Adipose tissue (tissue), 3 donors: ENCODE data around the gene PDE7B. TPM values are rescaled to one million over a fixed set of nuclear protein-coding genes. Genes with fewer than 3 reads are reported as not detected.

Experiments
- H3K27ac ChIP-seq: one replicate; pipeline ENCODE4 v1.5.1; 2013; ENCODE audit warnings: low read depth, low read length
- WGBS, 3 donors: extraction: QIAGEN DNeasy Blood & Tissue Kit; methylation state at CpG; one replicate each; pipeline ENCODE4 v1.1.7; 2013; 5-methylcytosine and 5-hydroxymethylcytosine counted together
- polyA plus RNA-seq, 3 donors: library from polyadenylated mRNA; stranded (reverse); fragments of 200-250 nt; gene quantifications; one replicate each; pipeline ENCODE4 v1.2.3, GENCODE V29; 2013
- donor health status: healthy with polysubstance abuse.
- donor health status: Bipolar disorder and iron deficiency.
- donor health status: healthy.

PDE7B gene
- polyA plus RNA-seq, result 1 to 10 TPM in 2 of 3 donors, under 1 TPM in 1; 0.38 to 2.6 (median 1.9) TPM

- WGBS, 3 donors, result 3 to 8% (median 4%) methylated on average over 12 of the region's 12 CpGs
- no peak within 1 kb of the TSS for H3K27ac ChIP-seq
Observed at GRCh38 chr6:135851442-135852271, at the start of gene PDE7B. PDE7B (plus strand) TSS chr6:135851701.

DNA sequence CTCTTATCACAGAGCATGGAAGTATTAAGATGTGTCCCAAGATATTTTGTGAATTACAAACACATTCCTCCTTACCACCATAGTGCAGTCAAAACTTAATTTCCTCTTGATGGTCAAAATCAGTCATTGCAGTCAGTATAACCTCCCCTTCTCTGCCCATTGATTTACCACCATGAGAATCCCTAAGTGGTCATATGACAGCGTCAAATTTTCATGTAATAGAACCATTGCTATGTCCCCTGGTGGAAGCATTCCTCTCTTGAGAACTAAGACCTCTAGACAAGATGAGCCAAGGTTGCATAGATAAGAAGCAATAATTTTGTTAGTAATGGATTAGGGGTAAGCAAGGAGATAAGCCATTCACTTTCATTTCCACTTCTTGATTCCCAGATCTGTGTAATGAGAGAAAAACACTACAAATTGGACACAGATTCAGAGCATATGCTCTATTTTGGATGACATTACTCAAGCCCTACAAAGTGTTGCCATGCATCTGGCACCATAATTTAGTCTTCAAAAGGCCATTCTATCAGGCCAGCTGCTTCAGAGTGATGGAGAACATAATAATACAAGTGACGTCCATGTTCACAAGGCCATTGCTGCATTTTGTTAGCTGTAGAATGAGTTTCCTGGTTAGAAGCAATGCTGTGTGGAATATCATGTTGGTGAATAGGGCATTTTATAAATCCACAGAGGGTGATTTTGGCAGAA is 49.6 kb upstream of the PDE7B start:
- WGBS, 3 donors, result 93 to 95% (median 93%) methylated on average over 2 of the region's 2 CpGs
- H3K27ac ChIP-seq, result no peak overlapping the region

DNA sequence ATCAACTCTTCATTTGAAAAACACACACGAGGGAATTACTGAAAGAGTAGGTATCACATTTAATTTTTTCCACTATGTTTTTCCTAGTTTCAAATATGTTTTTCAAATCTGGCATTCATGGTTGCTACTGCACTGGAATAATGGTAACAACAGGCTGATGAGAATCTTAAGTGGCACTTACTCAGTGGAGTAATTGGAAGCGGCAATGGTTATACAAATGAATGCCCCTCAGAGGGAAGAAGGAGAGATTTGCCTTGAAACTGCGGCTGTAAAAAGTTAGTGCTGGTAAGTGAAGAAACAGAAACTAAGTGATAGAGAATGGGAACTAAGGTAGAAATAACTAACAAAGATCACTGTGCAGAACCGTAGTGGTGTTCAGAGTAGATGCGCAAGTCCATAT is 41.0 kb upstream of the PDE7B start:
- WGBS, 3 donors, result 81 to 85% (median 84%) methylated on average over 5 of the region's 5 CpGs
- no peak overlapping the region for H3K27ac ChIP-seq

- WGBS, 3 donors, result 73 to 93% (median 79%) methylated on average over 2 of the region's 2 CpGs
- no peak overlapping the region for H3K27ac ChIP-seq
Observed at GRCh38 chr6:135811170-135811569, 40.3 kb upstream of the PDE7B start.

- no peak overlapping the region for H3K27ac ChIP-seq
- WGBS, 3 donors, result 68 to 84% (median 68%) methylated on average over 8 of the region's 8 CpGs
Observed at GRCh38 chr6:135811644-135812526, 39.6 kb upstream of the PDE7B start.

DNA sequence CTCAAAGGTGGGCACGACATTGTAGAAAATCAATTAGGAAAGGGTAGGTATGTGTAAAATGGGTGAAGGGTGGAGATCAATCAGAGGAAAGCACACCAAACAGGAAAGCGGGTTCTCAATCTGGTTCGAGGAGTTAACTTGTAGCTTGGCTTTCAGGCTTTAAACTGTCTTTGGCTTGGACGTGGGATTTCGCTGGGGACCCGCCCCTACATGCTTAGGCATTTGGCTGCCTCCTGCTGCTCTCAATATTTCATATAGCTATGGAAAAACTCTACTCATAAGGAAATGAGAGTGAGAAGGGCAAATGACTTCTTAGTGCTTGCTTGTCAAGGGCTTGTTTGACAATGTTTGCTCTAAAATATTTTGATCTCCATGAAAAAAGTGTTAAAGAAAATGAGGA is 38.1 kb upstream of the PDE7B start:
- 68 to 79% (median 72%) methylated on average over 6 of the region's 6 CpGs for WGBS, 3 donors
- H3K27ac ChIP-seq, result no peak overlapping the region

DNA sequence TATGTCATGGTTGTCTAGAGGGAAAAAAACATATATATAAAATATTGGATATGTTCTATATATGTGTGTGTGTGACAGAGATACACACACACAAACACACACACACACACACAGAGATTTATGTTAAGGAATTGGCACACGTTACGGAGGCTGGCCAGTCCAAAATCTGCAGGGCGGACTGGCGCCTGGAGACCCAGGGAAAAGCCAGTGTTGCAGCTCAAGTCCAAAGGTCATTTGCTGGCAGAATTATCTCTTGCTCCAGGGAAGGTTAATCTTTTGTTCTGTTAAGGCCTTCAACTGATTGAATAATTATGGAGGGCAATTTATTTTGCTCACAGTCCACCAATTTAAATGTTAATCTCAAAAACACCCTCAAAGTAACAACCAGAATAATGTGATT is 37.5 kb upstream of the PDE7B start:
- H3K27ac ChIP-seq, result no peak overlapping the region
- WGBS, 3 donors, result 14 to 90% (median 89%) methylated on average over 4 of the region's 4 CpGs

DNA sequence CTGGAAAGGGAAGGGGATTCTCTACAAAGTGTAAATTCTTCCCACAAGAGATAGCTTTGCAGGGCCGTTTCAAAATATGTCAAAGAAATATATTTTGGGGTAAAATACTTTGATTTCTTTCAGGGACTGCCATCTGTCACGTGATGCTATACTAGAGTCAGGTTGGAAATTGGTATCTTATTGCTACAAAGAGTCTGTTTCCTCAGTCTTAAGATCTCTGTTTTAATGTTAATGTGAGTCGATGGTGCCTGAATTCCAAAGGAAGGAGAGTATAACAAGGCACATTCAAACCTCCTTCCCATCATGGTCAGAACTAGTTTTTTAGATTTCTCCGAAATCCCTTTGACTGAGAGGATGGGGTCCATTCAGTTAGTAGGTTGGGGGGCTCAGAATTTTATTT is 36.3 kb upstream of the PDE7B start:
- 90 to 92% (median 90%) methylated on average over 4 of the region's 4 CpGs for WGBS, 3 donors
- no peak overlapping the region for H3K27ac ChIP-seq

DNA sequence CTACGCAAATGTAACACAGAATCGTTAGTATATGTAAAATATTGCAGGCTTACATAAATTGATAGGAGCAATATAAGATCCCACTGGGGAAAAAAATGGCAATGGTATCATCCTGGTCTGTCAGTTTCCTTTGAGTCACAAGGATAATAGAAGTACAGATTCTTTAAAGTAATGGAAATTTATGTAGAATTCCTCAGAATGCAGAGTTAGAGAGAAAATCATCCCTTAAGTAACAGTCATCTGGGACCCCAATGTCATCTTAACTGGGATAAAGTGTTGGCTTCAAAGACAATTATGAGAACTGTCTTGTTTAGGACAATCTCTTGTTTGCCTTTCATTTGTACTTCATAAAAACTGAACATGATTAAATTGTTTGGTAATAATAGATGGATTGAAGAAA is 34.5 kb upstream of the PDE7B start:
- WGBS, 3 donors, result 92 to 100% (median 94%) methylated on average over 2 of the region's 2 CpGs
- H3K27ac ChIP-seq, result no peak overlapping the region

DNA sequence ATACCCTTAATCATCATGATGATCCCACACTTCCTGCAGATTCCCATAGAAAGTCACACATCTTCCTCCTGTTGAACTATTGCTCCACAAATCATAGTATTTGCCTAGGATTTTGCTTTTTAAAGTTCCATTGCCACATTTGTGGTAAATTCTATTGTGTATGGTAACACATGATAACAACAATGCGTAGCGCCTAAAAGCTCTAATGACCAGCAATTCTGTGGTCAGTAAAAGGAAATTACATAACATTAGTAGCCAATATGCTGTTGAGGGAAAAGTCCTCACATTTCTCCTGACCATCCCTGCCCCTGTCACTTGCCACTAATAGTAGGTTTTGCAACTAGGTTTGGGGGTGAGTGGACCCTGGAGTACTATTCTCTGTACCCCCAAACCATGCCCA is 31.8 kb upstream of the PDE7B start:
- H3K27ac ChIP-seq, result no peak overlapping the region
- 67 to 94% (median 76%) methylated on average over 2 of the region's 2 CpGs for WGBS, 3 donors

- no peak overlapping the region for H3K27ac ChIP-seq
- WGBS, 3 donors, result 51 to 77% (median 72%) methylated on average over 6 of the region's 6 CpGs
Observed at GRCh38 chr6:135820340-135820739, 31.2 kb upstream of the PDE7B start.

GRCh38 chr6:135823851-135824250 is 27.6 kb upstream of the PDE7B start:
- 89 to 94% (median 94%) methylated on average over 1 of the region's 1 CpG for WGBS, 3 donors
- no peak overlapping the region for H3K27ac ChIP-seq

DNA sequence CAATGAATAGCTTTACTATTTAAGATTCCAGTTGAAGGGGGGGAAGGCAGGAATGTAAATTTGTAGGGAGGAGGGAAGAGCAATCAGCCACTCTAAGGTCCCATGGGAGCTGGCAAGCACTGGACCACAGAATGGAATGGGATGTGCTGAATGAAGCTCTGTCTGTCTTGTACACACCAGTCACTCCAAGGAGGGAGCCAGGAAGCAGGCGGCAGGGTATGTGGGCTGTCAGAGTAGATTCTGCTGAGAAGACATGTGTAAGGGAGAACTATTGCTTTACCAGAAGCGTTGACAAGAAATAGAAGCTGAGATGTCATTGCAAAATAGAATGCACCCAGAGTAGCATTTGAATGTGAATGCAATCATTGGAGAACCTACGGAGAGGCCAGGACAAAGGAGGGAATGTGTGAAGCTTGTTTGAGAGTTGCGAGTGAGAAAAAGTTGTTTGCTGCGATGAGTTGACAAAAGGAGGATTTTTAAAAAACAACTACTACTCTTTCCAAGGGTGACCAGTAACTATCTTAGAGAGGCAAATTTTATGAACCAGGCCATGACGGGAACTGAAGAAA is 25.2 kb upstream of the PDE7B start:
- 89 to 94% (median 91%) methylated on average over 6 of the region's 6 CpGs for WGBS, 3 donors
- no peak overlapping the region for H3K27ac ChIP-seq

DNA sequence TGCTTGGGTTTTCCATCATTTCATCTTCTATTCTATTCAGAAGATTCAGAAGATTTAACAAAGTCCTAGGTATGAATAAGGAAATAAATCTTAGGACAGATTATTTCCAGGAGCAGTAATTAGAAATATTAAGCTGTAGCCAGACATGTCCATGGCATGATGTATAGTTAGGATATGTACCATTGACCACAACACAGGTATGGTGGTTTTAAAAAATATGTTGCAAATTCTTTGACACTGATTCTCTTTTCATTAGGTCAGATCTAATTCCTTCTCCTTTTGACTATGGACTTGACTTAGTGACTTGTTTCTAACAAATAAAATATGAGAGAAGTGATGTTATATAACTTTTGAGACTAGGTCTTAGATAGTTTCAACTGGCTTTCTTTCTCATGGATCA is 23.5 kb upstream of the PDE7B start:
- no peak overlapping the region for H3K27ac ChIP-seq

DNA sequence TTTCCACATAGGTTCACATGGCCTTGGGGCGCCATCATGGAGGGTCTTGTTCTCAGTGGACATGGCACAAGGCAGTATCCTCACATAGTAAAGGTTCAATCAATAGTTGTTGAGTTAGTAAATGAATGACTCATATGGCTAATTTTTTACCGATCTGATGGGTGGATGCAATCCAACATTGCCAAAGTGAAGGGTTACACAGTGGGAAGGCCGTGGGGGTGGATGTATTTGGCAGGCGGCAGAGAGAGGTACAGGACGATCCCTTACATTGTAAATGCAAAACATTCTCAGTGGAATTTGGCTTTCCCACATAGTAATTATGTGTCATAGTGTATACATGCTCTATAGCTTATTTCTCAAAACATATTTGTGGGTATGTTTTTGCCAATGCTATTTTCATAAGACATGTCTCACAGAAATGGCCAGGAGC is 21.0 kb upstream of the PDE7B start:
- H3K27ac ChIP-seq, result no peak overlapping the region
- WGBS, 3 donors, result 77 to 91% (median 89%) methylated on average over 5 of the region's 5 CpGs

GRCh38 chr6:135831016-135831415 is 20.5 kb upstream of the PDE7B start:
- no peak overlapping the region for H3K27ac ChIP-seq
- 61 to 84% (median 81%) methylated on average over 3 of the region's 3 CpGs for WGBS, 3 donors

GRCh38 chr6:135832166-135832565 is 19.3 kb upstream of the PDE7B start:
- H3K27ac ChIP-seq, result no peak overlapping the region
- 75 to 94% (median 91%) methylated on average over 3 of the region's 3 CpGs for WGBS, 3 donors

DNA sequence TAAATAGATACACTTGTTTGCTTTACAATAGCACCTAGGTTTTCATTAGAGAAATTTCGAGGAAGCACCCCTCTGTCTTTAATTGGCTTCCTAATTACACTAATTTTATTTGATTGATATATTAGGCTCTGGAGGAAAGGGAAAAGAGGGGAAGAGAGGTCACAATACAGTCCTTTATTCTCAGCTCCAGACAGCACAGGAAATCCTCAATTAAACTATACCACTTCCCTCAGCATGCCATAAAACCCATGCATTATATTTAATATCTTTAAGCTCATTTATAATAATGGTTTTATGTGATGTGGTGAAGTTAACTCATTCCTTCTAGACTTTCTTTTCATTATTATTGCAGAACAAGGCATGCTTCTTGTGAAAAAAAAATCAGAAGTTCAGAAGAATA is 17.7 kb upstream of the PDE7B start:
- WGBS, 3 donors, result 26 to 54% (median 27%) methylated on average over 1 of the region's 1 CpG
- H3K27ac ChIP-seq, result no peak overlapping the region
